ENCODE measurements around the gene LRRFIP2. TPM values are rescaled to one million over a fixed set of nuclear protein-coding genes. Genes with fewer than 3 reads are reported as not detected.
A peak's percentile ranks its signal among the peaks of the same experiment; 100 is the strongest.
"Not testable (repeated sequence)": the region's sequence is repeated elsewhere in the genome, so short reads cannot be mapped to it uniquely, and the experiment has no call there.

Gene LRRFIP2
- total and polyA plus RNA-seq, 2 donors (not counting 1 experiment from before 2014, with no cell fraction given): 83.7 to 149 TPM

DNA sequence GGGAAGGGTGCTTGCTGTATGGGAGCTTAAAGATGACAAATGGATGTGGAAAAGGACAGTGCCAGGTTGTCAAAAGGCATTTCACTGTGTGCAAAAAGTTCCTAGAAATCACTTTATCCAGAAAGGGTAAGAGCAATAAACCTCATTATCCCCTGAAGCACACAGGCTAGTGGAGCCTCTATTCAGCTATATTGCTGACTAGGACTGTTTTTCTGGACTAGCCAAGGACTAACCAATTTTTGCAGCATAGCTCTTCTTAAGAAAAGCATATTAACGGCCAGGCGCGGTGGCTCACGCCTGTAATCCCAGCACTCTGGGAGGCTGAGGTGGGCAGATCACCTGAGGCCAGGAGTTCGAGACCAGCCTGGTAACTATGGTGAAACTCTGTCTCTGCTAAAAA, 116.3 kb downstream of the LRRFIP2 start:
- TF ChIP-seq EZH2 (IDR thresholded peaks at IDR 0.05; ENCODE audit: low read length, missing control alignments) (no peak), CTCF (conservative IDR thresholded peaks at IDR 0.05 in 1 of 2, IDR thresholded peaks at IDR 0.05 in 1 of 2; ENCODE audit: low read depth in 1 of 2, low read length in 2 of 2) (no peak)
- no peak for DNase-seq (ENCODE audit: low read depth in 2 of 2)
- peaks cover 16% of the 10 kb centered on the region for H3K36me3 ChIP-seq (ENCODE audit: control insufficient read depth, insufficient read depth, low read length)

DNA sequence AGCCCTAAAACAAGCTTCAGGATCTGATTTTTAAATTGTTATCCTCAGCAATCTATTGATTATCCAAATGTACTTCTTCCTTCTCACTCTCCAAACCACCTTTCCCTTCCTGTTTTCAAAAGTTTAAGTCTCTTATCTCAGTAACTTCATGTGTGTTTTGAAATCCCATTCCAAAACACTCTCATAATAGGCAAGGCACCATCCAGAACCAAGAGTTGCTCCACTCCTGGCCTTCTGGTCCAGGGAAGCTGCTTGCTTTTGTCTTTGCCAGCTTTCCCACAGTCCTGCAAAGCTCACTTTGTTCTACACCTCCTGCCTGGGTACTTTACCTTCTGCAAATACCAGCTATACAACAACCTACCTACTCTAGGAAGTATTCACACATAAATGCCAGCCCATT, 117.6 kb downstream of the LRRFIP2 start:
- Histone ChIP-seq H3K4me1 (ENCODE audit: control insufficient read depth, extremely low read depth, insufficient read depth, low read length) (peaks cover 23% of the 10 kb centered on the region), H4K20me1 (ENCODE audit: control insufficient read depth, extremely low read depth, insufficient read depth, low read length) (no peaks in the 10 kb centered on the region), H3K9me3 (ENCODE audit: control insufficient read depth, insufficient read depth, low read depth, low read length) (no peaks in the 10 kb centered on the region), H3K79me2 (ENCODE audit: control insufficient read depth, insufficient read depth, low read length) (peaks cover 1% of the 10 kb centered on the region), H3K4me2 (ENCODE audit: extremely low read depth, insufficient read depth, low read length) (no peak overlapping the region), H2AFZ (ENCODE audit: low read length) (no peak overlapping the region), H3K4me3 (replicated peaks in 1 of 4; ENCODE audit: control extremely low read depth in 1 of 4, insufficient read depth in 1 of 4, low read depth in 3 of 4, low read length in 4 of 4) (no peak overlapping the region), H3K27ac (ENCODE audit: insufficient read depth, low read length) (no peak overlapping the region), H3K36me3 (ENCODE audit: control insufficient read depth, insufficient read depth, low read length) (peaks cover 16% of the 10 kb centered on the region), H3K9ac (ENCODE audit: insufficient read depth, low read length) (no peak overlapping the region), H3K27me3 (ENCODE audit: control insufficient read depth, insufficient read depth, low read length) (no peaks in the 10 kb centered on the region)
- TF ChIP-seq CTCF (conservative IDR thresholded peaks at IDR 0.05 in 1 of 2, IDR thresholded peaks at IDR 0.05 in 1 of 2; ENCODE audit: low read depth in 1 of 2, low read length in 2 of 2) (no peak), EZH2 (IDR thresholded peaks at IDR 0.05; ENCODE audit: low read length, missing control alignments) (no peak)
- no peak for DNase-seq (ENCODE audit: low read depth in 2 of 2)

More for the DNA sequence above, 116.3 kb downstream of the LRRFIP2 start:
- Histone ChIP-seq H3K4me1 (ENCODE audit: control insufficient read depth, extremely low read depth, insufficient read depth, low read length) (peaks cover 23% of the 10 kb centered on the region), H3K4me2 (ENCODE audit: extremely low read depth, insufficient read depth, low read length) (no peak overlapping the region), H3K79me2 (ENCODE audit: control insufficient read depth, insufficient read depth, low read length) (peaks cover 1% of the 10 kb centered on the region), H3K27me3 (ENCODE audit: control insufficient read depth, insufficient read depth, low read length) (no peaks in the 10 kb centered on the region), H3K4me3 (replicated peaks in 1 of 4; ENCODE audit: control extremely low read depth in 1 of 4, insufficient read depth in 1 of 4, low read depth in 3 of 4, low read length in 4 of 4) (no peak overlapping the region), H4K20me1 (ENCODE audit: control insufficient read depth, extremely low read depth, insufficient read depth, low read length) (no peaks in the 10 kb centered on the region), H2AFZ (ENCODE audit: low read length) (no peak overlapping the region), H3K9me3 (ENCODE audit: control insufficient read depth, insufficient read depth, low read depth, low read length) (no peaks in the 10 kb centered on the region), H3K9ac (ENCODE audit: insufficient read depth, low read length) (no peak overlapping the region), H3K27ac (ENCODE audit: insufficient read depth, low read length) (no peak overlapping the region)

- not testable (repeated sequence) for H2AFZ ChIP-seq (ENCODE audit: low read length); H3K9me3 ChIP-seq (ENCODE audit: control insufficient read depth, insufficient read depth, low read depth, low read length); H3K79me2 ChIP-seq (ENCODE audit: control insufficient read depth, insufficient read depth, low read length); DNase-seq (ENCODE audit: low read depth in 2 of 2); H3K27me3 ChIP-seq (ENCODE audit: control insufficient read depth, insufficient read depth, low read length); H3K9ac ChIP-seq (ENCODE audit: insufficient read depth, low read length); H3K4me2 ChIP-seq (ENCODE audit: extremely low read depth, insufficient read depth, low read length); H3K4me3 ChIP-seq (replicated peaks in 1 of 4; ENCODE audit: control extremely low read depth in 1 of 4, insufficient read depth in 1 of 4, low read depth in 3 of 4, low read length in 4 of 4); H4K20me1 ChIP-seq (ENCODE audit: control insufficient read depth, extremely low read depth, insufficient read depth, low read length)
- Histone ChIP-seq H3K27ac (ENCODE audit: insufficient read depth, low read length) (peak overlapping the region; percentile 34), H3K4me1 (ENCODE audit: control insufficient read depth, extremely low read depth, insufficient read depth, low read length) (peaks cover 23% of the 10 kb centered on the region), H3K36me3 (ENCODE audit: control insufficient read depth, insufficient read depth, low read length) (peaks cover 18% of the 10 kb centered on the region)
Observed at GRCh38 chr3:37055077-37055476, 119.3 kb downstream of the LRRFIP2 start.

Measured in fibroblast of lung (primary cell).